HG03520 (cell line): ENCODE measurements around the gene RNLS.
"Not testable (repeated sequence)": the region's sequence is repeated elsewhere in the genome, so short reads cannot be mapped to it uniquely, and the experiment has no call there.

Experiments
- ATAC-seq: cut with Tn5 transposase; IDR thresholded peaks from one replicate; pipeline ENCODE4 v1.9.1; 2021; ENCODE audit warnings: mild to moderate bottlenecking, moderate library complexity; ENCODE audit not compliant: unreplicated experiment

RNLS gene

DNA sequence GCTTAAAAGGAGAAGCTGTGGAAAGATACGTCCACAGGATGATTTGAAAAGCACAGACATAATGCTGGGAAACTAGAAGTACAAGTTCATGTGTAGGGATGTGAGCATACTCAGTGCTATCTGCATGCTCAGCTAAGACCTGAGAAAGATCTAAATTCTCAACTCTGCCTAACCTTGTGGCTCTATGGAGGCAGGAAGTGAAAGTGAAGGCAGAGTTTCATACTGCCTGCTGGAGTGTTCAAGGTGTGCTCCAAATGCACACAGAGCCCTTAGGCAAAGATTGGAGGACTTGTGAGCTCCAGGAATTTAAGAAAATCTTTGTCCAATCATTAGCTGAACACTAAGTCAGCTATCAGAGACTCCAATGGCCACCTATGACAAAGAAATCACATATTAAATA, 190.9 kb downstream of the RNLS start:
- ATAC-seq: peak; percentile 81

DNA sequence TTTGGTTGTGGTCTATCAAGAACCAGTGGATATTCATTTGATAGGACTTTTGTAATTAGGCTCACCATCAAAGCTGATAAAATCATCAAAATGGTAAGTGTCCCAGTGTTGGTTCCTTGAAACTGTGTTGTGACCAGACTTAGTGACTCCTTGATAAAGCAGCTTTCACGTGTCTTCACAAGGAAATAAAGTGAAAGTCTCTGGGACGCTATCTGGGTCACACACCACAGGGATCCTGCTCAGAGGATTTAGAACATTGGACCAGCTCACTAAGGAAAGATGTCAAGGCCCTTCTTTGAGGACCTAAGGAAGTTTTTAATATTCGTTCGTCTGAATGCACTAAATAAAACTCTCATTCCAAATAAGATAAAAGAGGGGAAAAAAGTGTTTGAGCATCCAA, 193.1 kb downstream of the RNLS start:
- ATAC-seq: no peak

DNA sequence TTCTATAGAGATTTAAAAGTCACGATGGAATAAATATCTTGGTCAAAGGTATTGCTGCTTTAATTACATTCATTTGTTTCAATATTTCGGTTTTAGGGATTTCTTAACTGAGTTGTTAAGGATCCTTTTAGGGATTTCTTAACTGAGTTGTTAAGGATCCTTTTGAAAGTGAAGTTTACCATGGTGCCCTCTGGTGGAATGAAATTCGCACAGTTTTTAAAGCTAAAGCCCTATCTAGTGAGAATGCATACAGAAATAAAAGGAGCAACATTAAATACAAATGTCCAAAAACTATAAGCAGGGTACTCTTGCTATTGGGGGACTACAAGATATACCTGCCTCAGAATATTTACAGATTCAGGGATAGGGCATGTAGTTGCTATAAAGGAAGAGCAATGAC, 193.7 kb downstream of the RNLS start:
- ATAC-seq: no peak

DNA sequence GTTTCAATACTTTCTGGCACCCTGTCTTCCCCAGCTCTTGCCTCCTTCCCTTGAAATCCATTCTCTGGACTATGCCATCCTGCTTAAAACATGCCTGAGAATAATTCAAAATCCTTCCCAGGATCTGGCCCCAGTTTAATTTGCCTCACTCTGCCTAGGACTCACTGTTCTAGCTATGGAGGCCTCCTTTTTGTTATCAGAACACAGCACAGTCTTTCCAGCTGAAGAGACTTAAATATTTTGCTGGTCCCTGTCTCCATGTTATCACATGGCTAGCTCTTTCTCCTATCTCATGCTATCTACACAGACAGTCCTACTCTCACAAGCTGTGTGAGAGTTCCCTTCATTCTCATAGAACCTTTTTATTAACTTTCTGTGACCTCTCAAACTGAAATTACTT, 194.8 kb downstream of the RNLS start:
- no peak for ATAC-seq

DNA sequence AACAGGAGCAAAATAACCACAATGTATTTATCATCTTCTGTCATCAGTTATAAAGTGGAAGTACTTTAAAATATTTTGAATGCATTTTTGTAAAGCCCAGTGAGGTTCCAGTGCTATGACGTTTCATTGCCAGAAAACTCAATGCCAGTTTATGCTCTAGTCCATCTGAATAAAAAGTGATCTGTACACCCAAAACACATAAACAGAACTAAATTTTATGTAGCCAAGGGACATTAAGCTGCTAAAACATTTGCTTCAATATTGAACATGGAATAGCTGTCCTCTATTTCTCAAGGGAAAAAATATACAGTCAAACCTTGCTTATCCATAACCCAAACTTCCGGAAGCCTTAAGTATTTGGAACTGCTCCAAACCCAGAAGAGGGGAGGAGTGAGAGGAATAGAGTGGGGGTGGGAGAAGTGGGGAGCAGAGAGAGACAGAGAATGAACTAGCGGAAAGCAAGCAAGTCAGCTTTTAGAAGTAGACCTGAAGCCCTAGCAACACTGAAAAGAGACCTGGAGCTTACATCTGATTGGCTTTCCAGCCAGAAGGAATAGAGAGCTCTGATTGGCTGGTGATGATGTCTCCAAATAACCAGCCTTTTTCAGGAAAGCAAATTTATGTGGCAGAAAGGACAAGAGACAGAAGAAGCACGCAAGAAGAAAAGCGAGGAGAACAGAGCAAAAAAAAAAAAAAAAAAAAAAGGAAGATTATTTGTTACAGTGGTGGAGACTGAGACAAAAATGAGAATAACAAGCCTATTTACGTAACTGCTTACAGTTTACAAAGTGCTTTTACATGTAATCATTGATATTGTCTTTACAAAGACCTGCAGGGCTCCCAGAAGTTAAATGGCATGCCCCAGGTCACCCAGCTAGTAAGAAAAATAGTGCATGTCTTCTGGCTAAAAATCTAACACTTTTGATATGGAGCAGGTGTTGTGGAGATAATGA, 196.0 kb downstream of the RNLS start:
- peak; percentile 38 for ATAC-seq

DNA sequence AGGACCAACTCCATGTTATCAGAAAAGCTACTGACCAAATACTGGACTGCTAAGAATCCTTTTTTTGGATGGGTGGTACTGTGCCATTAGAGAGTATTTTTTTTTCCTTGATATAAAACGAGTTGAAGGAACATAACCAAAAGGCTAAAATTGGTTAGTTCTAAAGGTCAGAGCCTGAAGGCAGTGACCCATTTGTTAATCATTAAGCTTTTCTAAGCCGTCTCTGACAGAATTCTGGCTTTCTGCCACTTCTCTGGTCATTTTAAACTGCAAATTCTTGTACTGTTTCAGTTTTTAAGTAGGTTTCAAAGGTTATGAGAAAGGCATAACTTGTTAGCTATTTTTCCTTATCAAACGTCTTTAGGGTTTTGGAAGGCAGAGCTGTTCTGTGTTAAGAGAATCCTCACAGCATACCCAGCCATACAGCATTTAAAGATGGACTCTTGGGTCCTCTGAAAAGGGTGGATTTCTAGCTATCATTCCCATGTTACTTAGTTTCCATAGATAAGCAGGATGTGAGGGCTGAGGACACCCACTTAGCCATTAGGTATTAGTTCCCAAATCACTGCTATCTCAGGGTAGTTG, 196.8 kb downstream of the RNLS start:
- ATAC-seq: peak; percentile 28

DNA sequence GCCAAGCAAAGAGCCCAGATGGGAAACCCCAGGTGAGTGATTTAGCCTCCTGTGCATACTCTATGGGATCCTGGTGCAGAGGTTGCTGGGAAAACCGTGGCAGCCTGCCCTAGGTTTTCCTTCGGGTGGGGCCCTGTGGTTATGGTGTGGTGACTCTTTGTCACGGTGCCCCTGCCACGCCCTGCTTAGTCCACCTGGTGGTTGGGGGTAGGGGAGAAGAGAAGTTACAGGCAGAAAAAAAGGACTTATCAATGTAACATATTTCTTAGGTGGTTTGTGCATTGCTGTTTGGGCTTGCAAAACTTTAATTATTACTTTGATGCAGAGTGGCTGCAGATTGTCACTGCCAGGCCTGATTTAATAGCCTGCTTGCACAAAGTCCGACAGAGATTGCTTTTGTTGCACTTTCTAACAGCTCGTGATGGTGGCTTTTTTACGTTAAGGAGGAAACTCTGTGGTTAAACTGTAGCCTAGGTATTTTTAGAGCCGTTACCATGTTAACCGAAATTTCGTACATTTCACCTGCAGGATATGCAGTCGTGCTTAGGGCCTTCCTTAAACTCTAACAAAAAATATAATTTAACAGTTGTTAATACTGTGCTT, 197.4 kb downstream of the RNLS start:
- ATAC-seq: peak; percentile 68

DNA sequence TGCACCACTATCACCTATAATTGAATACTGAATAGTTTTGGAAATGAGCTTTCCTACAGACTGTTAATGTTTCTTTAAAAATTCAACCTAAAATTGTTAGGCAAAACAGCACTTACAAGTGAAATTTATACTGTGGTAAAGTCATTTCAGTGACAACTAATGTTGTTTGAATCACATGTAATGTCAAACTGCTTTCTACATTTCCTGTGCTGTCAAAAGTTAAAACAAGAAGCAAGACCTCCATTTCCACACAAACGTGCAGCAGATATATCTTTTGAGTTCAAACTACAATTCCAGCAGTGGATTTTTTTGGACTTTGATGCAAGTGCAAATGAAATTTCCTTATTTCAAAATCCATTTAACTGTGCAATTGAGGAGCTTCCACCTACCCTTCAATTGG, 199.8 kb downstream of the RNLS start:
- ATAC-seq: no peak

DNA sequence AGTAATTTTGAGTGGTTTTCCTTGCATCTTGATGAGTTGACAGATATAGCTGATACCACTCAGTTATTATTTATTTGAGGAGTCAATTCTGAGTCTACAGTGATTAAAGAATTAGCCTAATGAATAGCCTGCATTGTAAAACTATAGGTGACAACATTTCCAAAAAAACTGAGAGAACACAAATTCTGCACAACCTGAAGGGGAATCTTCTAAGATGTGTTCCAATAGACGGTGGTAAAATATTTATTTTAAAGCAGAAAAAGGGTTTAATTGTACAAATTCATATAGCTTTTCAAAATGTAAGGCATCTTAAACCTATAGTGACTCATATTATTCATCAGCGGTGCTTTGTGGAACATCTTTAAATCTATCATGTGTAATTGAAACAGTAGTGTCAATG, 200.4 kb downstream of the RNLS start:
- ATAC-seq: no peak

DNA sequence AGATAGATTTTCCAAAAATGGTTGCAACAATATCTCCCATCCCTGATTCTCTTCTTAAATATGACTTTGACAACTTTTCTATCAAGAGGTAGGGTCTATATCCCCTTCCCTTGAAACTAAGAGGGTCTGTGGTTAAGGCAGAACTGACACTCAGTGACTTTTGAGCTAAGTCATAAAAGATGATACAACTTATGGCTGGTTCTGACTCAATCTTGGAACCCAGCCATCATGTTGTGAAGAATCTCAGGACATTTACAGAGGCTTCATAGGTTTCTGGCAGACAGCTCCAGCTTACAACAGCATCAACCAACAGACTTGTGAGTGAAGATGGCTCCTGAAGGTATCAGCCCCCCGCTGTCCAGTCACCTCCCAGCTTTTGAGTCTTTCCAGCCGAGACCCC, 203.5 kb downstream of the RNLS start:
- ATAC-seq: no peak

DNA sequence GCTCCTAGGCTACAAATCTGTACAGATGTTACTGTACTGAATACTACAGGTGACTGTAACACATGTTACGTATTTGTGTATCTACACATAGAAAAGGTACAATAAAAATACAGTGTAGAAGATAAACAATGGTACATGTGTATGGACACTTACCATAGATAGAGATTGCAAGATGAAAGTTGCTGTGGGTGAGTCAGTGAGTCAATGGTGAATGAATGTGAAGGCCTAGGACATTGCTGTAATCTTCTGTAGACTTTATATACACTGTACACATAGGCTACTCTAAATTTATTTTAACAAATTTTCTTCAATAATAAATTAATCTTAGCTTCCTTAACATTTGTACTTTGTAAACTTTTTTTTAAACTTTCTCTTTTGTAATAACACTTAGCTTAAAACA, 205.6 kb downstream of the RNLS start:
- ATAC-seq: no peak

DNA sequence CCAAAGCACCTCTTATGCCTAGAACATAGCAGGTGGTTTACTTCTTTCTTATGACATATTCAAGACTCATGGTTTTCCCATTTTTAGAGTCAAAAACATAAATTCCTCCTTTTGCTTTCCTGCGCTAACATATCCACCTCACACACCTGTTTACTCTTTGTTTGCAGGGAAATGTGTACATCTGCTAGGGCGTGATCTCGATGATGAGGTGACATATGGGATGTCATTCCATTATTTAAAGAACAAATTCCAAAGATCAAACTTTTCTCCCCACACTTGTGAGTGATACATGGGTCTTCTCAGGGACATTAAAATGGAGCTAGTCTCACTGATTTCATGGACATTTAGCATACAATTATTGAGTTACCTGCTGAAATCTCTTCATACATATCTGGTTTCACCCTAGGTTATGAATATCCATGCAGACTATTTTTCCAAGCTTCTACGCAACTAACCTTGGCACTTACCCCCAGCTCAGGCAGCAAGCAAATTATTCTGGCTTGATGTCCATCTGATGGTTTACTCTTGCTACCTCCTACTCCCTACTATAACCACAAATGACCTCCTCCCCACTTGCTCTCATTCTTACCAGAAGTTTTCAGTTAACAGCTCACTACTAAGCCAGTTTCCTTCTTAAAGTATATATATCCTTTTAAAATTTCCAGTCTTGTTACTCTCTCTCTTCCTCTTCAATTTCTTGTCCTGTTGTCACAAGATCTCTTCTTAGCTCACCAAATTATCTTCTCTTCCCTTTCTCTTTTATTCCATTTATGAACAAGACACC, 208.5 kb downstream of the RNLS start:
- no peak for ATAC-seq

DNA sequence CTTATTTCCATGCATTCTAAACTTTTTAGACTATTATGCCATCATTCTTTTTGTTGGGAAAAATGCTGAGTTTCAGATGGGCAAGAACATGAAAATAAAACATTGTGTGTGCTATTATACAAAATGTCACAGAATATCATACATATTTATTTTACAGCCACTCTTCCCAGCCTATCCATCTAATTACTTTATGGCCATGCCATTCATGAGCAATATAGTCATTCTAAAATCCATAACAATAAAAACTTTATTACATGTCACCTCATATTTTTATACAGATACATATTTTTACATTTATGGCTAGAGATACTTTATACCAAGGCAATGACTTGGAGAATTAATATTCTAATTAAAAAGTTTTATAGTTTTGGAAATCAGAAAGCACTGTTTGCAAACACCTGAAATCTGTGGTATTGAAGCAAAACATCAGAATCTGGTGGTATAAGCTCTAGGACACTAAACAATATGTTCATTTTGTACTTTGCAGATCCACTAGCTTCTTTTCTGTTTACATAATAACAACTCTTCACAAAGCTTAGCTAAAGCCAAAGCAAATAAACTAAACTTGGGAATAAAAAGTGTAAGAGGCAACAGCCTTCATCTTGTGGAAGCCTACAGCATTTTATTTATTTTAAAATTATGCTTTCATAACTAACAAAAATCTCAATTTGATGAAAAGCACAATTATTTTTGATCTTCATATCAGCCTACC, 210.1 kb downstream of the RNLS start:
- ATAC-seq: no peak

DNA sequence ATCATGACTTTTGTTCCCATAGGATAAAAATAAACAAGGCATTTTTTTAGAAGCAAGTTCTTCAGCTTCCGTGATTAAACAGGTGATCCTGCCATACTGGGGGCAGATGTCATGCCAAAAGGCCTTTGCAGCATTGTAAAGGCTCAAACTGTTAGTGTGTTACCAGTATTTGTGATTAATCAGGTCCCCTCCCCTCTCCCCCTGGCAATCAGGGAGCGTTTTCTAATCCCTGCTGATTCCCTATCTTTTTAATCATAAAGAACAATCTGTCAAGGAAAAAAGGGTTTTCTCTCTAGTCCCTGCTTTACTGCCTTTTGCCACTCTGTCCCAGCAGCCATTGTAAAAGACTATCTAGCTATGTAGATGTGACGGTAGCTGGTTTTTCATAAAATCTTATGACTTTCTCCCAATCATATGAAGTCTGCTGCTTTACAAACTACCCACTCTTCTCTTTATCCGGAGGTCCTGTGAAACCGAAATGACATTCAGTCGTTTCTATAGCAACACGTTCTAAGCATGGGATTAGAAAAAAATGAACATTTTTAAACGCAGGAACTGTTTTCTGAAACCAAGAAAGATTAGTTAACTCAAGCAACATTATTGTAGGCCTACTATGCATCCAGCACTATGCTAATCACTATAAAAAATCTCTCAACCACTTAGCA, 210.9 kb downstream of the RNLS start:
- no peak for ATAC-seq

DNA sequence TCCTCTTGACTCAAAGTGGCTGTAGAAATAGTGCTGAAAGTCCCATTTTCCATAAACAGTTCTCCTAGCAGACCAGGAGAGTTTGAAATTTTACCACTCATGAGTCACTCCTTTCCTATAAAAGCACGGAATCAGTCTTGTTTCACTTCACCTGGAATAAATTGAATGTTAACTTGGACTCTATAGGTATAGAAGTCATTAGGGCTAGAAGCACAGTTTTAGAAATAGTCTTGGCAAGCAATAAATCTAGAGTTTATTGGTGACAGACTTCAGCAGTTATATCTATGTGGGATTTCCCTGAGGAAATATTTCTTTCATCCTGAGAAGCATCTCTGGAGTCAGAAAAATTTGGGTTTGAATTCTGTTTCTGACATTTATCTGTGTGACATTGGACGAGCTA, 212.4 kb downstream of the RNLS start:
- no peak for ATAC-seq

DNA sequence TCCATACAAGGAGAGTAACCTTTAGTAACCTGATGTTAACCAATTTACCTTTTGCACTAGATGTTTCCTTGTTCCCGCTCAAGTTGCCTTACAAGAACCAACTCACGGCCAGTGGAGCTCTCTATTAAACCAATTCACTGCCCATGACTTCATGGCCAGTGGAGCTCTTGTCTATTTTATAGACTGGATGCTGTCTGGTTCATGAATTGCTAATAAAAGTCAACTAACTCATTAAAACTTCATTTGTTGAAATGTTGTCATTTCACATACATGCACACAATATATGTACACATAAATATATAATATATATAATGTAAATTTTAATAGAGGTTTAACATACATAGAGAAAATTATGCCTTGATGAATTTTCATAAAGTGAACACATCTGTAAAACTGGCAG, 216.3 kb downstream of the RNLS start:
- ATAC-seq: no peak

DNA sequence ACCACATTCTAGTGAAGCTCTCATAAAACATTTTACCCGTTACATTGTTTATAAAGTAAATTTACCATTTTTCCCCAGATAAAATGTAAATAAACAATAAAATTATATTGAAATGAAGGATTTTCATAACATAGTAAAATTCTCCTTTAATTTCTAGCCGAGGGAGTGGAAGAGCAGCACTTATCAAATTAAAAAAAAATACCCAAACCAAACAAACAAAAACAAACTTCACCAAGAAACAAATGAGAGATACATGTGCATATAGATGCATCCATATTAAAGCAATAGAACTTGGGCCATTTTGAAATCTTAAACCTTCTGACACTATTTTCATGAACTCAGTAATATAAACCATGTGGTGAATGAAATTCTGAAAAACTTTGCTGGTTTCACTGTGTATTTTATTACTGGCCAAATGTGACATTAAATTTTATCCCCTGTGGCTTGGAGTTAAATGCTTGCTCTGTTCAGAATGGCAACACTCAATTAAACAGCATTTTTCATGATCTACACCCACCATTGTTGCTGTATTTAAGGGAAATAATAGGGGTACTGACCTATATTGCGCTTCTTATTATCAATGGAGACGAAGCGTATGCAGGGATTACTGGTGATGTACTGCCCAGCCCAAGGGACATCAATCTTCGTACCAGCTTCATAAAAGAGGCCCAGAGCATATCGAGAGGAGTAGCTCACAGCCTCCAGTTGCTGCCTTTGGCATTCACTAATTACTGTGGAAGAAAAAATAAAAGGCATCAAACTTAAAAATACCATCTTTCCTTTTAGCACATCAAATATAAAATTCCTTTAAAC, 220.9 kb downstream of the RNLS start:
- ATAC-seq: no peak

DNA sequence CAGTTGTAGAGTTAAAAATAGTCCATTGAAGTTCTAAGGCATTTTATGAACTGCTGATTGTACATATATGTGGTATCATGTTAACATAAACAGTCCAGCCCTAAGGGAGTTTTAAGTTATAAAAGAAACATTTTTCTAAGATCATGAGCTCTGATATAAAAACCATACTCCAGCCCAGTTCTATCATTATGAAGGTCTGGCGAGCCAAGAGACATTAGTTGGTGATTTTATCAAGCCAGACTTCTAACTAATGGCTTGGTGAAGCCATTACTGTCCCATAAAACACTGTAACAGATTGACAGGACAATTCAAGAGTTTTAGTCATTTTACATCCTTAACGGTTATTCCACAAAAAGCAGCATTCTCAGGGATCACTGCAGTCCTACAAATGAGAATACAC, 221.6 kb downstream of the RNLS start:
- no peak for ATAC-seq

DNA sequence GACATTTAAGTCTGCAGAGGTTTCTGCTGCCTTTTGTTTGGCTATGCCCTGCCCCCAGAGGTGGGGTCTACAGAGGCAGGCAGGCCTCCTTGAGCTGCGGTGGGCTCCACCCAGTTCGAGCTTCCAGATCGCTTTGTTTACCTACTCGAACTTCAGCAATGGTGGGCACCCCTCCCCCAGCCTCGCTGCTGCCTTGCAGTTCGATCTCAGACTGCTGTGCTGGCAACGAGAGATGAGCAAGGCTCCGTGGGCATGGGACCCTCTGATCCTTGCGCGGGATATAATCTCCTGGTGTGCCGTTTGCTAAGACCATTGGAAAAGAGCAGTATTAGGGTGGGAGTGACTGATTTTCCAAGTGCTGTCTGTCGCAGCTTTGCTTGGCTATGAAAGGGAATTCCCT, 227.4 kb downstream of the RNLS start:
- ATAC-seq: not testable (repeated sequence)
